D721Med (cell line): ENCODE data around the gene TFF2.

Experiments
- DNase-seq: peaks from one replicate; pipeline ENCODE4 v3.0.0; 2011; ENCODE audit warnings: low spot score; ENCODE audit not compliant: insufficient read length
- FAIRE-seq: peaks from 2 replicates; lab custom pipeline; 2011; peaks lifted over from hg19 to GRCh38; lab: Jason Lieb, UNC
- CTCF ChIP-seq: IDR thresholded peaks from 2 replicates; pipeline ENCODE4 v1.5.1; 2012; ENCODE audit warnings: mild to moderate bottlenecking, control low read depth; ENCODE audit not compliant: insufficient read depth; ENCODE audit errors: missing control alignments

The TFF2 gene

GRCh38 chr21:42300045-42300583 lies 50.7 kb downstream of the TFF2 start:
- FAIRE-seq (no peak), DNase-seq (no peak)

GRCh38 chr21:42299324-42300044 lies 51.3 kb downstream of the TFF2 start:
- FAIRE-seq (no peak), DNase-seq (no peak)
- no peak for TF ChIP-seq CTCF

More at GRCh38 chr21:42300045-42300583, 50.7 kb downstream of the TFF2 start:
- TF ChIP-seq CTCF, result no peak

GRCh38 chr21:42298657-42299056 lies 52.1 kb downstream of the TFF2 start:
- DNase-seq, result no peak
- FAIRE-seq, result no peak
- no peak for TF ChIP-seq CTCF

DNA sequence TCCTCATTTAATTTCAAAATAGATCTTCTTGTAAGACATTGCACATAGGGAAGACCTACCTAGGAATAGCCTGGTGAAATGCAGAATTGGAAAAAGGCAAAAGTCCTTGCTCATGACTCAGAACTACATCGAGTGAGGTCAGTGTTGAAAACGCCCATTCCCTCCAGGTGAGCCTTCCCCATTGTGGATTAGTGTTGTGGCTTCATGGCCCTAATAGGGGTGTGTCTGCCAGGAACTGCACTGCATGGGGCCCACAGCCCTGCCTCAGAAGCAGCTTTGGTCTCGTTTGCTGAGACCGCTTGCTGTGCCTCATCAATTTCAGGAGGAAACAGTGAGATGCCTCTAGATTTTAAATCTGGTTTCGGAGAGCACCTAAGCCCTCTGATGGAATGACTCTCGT lies 52.6 kb downstream of the TFF2 start:
- TF ChIP-seq CTCF, result no peak
- no peak for FAIRE-seq

GRCh38 chr21:42297377-42297776 lies 53.4 kb downstream of the TFF2 start:
- DNase-seq (no peak), FAIRE-seq (no peak)
- TF ChIP-seq CTCF, result no peak

More for the DNA sequence above, 52.6 kb downstream of the TFF2 start:
- DNase-seq, result no peak

- no peak for TF ChIP-seq CTCF
- no peak for FAIRE-seq
- no peak for DNase-seq
These were observed 54.3 kb downstream of the TFF2 start for GRCh38 chr21:42296501-42296900.
